Measurements from ENCODE around the gene CABP7.

DNA sequence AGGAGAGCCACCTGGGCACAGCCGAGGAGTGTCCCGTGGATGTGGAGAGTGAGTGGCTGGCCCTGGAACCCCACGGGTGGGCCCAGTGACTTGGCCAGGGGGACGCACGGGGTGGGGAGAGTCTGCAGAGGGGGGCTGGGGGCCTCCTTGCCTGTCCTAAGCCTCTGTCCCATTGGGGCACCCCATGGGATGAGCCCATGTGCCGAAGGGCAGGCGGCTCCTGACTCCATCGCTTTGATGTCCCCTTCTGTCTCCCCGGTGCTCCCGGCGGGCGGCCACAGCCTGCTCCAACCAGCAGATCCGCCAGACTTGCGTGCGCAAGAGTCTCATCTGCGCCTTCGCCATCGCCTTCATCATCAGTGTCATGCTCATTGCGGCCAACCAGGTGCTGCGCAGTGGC is 9.4 kb downstream of the CABP7 start:
- TF ChIP-seq, protein P1, sequence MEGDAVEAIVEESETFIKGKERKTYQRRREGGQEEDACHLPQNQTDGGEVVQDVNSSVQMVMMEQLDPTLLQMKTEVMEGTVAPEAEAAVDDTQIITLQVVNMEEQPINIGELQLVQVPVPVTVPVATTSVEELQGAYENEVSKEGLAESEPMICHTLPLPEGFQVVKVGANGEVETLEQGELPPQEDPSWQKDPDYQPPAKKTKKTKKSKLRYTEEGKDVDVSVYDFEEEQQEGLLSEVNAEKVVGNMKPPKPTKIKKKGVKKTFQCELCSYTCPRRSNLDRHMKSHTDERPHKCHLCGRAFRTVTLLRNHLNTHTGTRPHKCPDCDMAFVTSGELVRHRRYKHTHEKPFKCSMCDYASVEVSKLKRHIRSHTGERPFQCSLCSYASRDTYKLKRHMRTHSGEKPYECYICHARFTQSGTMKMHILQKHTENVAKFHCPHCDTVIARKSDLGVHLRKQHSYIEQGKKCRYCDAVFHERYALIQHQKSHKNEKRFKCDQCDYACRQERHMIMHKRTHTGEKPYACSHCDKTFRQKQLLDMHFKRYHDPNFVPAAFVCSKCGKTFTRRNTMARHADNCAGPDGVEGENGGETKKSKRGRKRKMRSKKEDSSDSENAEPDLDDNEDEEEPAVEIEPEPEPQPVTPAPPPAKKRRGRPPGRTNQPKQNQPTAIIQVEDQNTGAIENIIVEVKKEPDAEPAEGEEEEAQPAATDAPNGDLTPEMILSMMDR (optimal IDR thresholded peaks at IDR 0.05 in 1 of 3, IDR thresholded peaks at IDR 0.05 in 1 of 3, conservative IDR thresholded peaks at IDR 0.05 in 1 of 3; ENCODE audit: extremely low read depth in 1 of 3, insufficient read depth in 2 of 3, low read length in 3 of 3) = no peak
- TF ChIP-seq EZH2 (IDR thresholded peaks at IDR 0.05; ENCODE audit: low read length) = no peak
